NCI-H2029 (cell line): ENCODE results near the gene MEGF11.

Experiments
- DNase-seq: peaks from one replicate; lab custom pipeline; 2025; lab: John Stamatoyannopoulos, UW

The MEGF11 gene

GRCh38 chr15:66215811-66216210 lies 37.7 kb downstream of the MEGF11 start:
- DNase-seq, result no peak

DNA sequence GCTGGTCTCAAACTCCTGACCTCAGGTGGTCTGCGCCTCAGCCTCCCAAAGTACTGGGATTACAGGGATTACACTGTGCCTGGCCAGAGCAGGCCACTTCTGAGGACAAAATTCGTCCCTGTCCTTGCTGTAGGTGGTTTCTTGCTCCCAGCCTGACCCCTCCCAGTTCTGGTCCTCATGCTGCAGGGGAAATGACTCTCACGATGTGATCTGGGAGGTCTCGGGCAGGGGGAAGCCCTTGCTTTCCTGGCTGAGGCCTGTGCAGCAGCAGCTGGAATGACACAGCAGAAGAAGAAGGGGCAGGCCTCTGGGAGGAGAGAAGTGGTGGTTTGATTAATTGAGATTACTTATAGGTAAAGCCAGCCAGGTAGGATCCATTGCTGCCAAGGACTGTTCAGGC lies 39.3 kb downstream of the MEGF11 start:
- no peak for DNase-seq

DNA sequence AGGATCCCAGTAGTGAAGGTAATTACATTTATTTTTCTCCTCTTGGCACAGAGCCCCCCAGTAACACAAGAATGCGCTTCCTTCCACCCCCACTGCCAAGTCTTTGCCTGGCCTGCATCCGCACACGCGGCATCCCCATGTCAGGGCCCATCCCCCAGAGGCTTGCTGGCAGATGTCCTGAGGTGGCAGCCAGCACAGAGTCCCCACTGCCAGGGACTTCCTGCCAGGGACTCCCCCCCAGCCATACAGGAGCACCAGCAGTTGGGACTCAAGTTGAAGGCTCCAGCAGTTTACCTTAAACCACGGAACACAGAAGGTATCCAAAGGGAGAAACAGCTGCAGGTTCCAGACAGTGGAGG lies 41.0 kb downstream of the MEGF11 start:
- DNase-seq, result no peak

- no peak for DNase-seq
Measured at GRCh38 chr15:66211670-66212562, 41.6 kb downstream of the MEGF11 start.

- DNase-seq, result no peak
Measured at GRCh38 chr15:66210684-66211083, 42.9 kb downstream of the MEGF11 start.

GRCh38 chr15:66198757-66199156 lies 54.8 kb downstream of the MEGF11 start:
- DNase-seq, result no peak

GRCh38 chr15:66196602-66197001 lies 56.9 kb downstream of the MEGF11 start:
- no peak for DNase-seq

- no peak for DNase-seq
Measured at GRCh38 chr15:66195621-66196230, 57.8 kb downstream of the MEGF11 start.

- DNase-seq, result no peak
Measured at GRCh38 chr15:66193066-66193465, 60.5 kb downstream of the MEGF11 start.

- DNase-seq, result no peak
Measured at GRCh38 chr15:66190746-66191145, 62.8 kb downstream of the MEGF11 start.

DNA sequence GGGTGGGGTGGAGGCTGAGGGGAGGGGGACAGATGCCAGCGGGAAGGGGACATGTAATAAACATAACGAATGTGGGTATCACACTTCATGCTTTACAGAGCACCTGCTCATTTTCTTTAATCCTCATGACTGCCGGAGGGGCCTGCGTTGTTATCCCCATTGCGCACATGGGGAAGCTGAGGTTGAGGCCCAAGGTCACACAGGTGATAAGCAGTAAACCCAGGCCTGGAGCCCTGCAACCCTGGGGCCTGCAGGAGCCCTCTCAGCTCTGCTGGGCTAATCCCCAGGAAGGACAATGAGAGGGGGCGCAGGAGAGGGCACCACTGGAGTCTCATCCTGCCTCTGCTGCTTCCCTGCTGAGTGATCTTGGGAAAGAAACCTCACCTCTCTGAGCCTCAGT lies 64.3 kb downstream of the MEGF11 start:
- no peak for DNase-seq

DNA sequence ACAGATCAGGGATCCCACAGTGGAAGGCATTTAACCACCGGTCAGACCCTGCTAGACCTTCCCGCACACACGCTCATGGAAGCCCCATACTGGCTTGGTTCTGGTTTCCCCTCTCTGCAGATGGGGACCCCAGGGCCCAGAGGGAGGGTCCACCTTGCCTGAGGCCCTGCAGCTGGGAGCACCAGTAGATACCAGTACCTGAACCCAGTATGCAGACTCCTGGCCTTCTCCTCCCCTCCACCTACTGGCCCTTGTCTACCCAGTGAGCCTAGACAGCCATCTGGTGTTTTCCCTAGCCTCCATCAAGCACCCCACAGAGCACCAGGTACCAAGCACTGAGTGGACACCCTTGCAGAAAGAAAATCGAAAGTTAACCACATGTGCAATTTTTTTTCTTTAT lies 65.1 kb downstream of the MEGF11 start:
- DNase-seq, result no peak

DNA sequence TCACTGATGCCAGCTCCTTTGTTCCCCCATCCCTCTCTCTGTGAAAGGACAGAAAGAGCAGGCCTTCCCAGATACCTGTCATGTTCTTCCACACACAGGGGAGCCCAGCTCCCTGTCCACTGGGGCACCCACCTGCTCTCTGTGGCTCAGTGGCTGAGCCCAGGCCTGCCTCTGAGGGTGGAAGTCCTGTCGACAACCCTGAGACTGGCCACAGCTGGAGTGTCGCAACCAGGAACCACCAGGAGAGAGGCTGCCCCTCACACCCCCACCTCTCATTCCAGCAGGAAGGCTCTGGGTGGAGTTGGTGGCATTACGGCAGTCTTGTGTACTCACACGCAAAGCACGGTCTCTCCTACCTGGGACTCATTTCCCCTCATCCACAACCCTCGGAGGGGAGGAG lies 66.3 kb downstream of the MEGF11 start:
- no peak for DNase-seq

- DNase-seq, result no peak
Measured at GRCh38 chr15:66186049-66186825, 67.3 kb downstream of the MEGF11 start.

DNA sequence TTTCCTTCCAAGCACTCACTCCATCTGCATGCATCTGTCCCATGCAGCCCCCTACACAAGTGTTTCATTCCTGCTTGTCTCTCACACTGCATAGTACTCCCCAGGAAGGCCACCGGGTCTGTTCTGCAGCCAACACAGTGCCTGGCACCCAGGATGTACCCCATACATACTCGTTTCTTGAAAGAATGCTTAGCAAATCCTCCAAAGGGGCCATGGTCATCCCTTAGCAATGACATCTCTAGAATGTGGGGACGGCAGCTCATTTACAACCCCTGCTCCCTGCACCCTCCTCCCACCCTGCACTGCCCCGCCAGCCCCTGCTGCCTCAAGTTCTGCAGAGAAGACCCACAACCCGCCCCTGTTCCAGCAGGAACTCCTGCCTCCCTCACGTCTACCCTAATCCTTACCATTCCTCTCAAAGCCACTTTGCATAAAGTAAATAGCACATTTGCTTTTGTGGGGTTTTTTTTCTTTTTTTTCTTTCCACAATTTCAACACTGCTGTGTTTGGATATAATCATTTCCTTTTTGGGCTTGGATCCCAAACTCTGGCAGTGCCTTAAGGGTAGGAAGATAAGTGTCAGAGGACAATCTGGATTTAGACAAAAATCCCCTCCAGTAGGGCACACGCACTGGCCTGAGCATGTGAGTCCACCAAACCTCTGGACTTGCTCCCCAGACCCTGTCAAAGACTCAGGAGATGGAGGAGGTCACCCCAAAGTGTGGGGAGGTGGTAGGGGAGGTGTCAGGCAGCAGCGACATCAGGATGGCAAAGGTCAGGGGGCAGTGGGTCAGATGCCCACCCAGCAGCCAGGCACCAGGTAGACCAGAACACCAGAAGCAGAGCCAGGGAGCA lies 68.4 kb downstream of the MEGF11 start:
- no peak for DNase-seq

GRCh38 chr15:66184492-66184891 lies 69.1 kb downstream of the MEGF11 start:
- DNase-seq, result no peak

GRCh38 chr15:66180531-66181097 lies 72.9 kb downstream of the MEGF11 start:
- no peak for DNase-seq

- DNase-seq, result no peak
Measured at GRCh38 chr15:66178531-66178910, 75.0 kb downstream of the MEGF11 start.

GRCh38 chr15:66172324-66172980 lies 81.1 kb downstream of the MEGF11 start:
- no peak for DNase-seq

DNA sequence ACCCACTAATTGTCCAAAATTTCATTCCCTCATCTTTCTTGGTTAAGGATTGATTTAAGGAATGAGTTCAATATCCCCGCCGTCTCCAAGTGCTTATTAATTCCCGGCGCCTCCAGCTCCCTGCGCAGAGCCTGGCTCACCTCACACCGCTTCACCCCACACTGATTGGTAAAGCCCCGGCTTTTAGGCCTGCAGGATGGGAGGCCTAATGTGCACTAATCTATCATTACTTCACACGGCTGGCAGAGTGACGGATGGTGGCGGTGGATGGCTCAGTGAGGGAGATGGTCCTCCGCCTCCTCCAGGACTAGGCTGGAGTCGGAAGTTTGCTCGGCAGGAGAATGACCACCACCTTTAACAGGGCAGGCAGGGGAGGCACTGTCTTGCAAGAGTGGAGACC lies 81.7 kb downstream of the MEGF11 start:
- DNase-seq, result no peak

GRCh38 chr15:66170716-66171115 lies 82.8 kb downstream of the MEGF11 start:
- no peak for DNase-seq
